Testis (tissue), 2 donors: ENCODE results near the gene ATAT1.

Experiments used
- CTCF ChIP-seq, 3 experiments: fragments of 450-650 bp in 2 of 3; fragments of 200-600 bp in 1 of 3; sonication (generic) in 1 of 3; IDR thresholded peaks; one replicate each; pipeline ENCODE4 v1.5.1; 2016 to 2019; ENCODE audit warnings: antibody characterized with exemption in 3 of 3, mild to moderate bottlenecking in 2 of 3, moderate library complexity in 1 of 3
- POLR2A ChIP-seq: fragments of 450-650 bp; IDR thresholded peaks from one replicate; pipeline ENCODE4 v1.6.1; 2017; ENCODE audit warnings: antibody characterized with exemption, mild to moderate bottlenecking, moderate library complexity

GRCh38 chr6:30678964-30679726, 52.5 kb downstream of the ATAT1 start:
- TF ChIP-seq CTCF (IDR thresholded peaks at IDR 0.05) (peak; percentile 91 to 95 (median 94)), POLR2A (no peak)
